HUES48 (cell line): ENCODE data around the gene CCDC159.
"Not testable (repeated sequence)": the region's sequence is repeated elsewhere in the genome, so short reads cannot be mapped to it uniquely, and the experiment has no call there.

Source experiments
- H3K27ac ChIP-seq: one replicate; pipeline ENCODE4 v1.7.0; 2013; ENCODE audit warnings: low read depth, low read length, inconsistent platforms
- H3K27me3 ChIP-seq: 2 replicates; pipeline ENCODE4 v1.6.1; 2013; ENCODE audit warnings: mild to moderate bottlenecking, low read length; ENCODE audit not compliant: control insufficient read depth, insufficient read depth
- H3K36me3 ChIP-seq: 2 replicates; pipeline ENCODE4 v1.6.1; 2013; ENCODE audit warnings: low read length; ENCODE audit not compliant: control insufficient read depth, insufficient read depth
- H3K4me1 ChIP-seq: 2 replicates; pipeline ENCODE4 v1.6.1; 2013; ENCODE audit warnings: mild to moderate bottlenecking, low read length; ENCODE audit not compliant: control insufficient read depth, insufficient read depth
- H3K4me3 ChIP-seq: 2 replicates; pipeline ENCODE4 v1.5.1; 2013; ENCODE audit warnings: mild to moderate bottlenecking, low read depth, low read length
- H3K9ac ChIP-seq: 2 replicates; pipeline ENCODE4 v1.6.1; 2013; ENCODE audit warnings: mild to moderate bottlenecking, low read depth, low read length, moderate library complexity
- H3K9me3 ChIP-seq: 2 replicates; pipeline ENCODE4 v1.6.1; 2013; ENCODE audit warnings: low read length; ENCODE audit not compliant: control insufficient read depth, insufficient read depth

CCDC159 gene

DNA sequence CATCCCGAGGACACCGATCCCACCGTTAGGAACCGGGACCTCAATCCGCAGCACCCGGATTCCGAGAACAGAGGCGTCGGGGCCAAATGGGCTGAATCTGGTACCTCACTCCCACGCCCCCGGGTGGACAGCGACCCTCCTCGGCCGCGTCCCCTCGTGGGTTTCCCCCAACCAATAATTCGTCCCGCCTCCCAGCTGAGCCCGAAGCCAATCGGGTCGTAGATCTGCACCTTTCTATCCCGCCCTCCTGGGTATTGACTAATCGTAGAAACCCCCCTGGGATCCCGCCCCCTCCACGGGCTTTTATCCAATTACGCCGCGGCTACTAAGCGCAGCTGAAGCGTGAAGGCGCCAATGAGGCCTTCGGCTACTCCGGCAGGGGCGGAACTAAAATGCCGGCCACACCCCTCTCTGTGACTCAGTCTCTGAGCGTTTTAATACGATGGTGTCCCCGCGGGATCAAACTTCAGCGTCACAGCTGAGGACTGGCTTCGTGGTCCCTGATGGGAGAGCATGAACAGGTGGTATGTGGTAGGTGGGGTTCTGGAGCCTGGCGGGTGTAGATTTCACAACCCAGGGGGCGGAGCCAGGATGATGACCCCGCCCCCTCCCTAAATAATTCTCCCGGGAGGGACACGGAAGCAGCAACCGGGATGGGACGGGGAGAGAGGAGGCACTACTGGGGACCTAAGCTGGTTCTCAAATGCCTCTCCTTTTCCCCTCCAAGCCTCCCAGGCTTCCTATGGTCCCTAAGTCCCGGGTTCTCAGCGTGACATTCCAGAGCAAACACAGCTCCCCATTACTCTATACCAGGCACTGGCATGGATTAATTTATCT is at the start of gene CCDC159, which contains the start of gene TMEM205:
Gene CCDC159 (plus strand): TSS at position 416 of the 837 bp plus-strand sequence. CDS start 88 bp downstream, at position 504.
Gene TMEM205 (minus strand): TSS at position 165 of the 837 bp plus-strand sequence. CDS start 649 bp downstream, outside the sequence.
- Histone ChIP-seq H3K9ac (peak within 1 kb of the TSS; percentile 67), H3K4me1 (no peaks in the 10 kb centered on the region)

DNA sequence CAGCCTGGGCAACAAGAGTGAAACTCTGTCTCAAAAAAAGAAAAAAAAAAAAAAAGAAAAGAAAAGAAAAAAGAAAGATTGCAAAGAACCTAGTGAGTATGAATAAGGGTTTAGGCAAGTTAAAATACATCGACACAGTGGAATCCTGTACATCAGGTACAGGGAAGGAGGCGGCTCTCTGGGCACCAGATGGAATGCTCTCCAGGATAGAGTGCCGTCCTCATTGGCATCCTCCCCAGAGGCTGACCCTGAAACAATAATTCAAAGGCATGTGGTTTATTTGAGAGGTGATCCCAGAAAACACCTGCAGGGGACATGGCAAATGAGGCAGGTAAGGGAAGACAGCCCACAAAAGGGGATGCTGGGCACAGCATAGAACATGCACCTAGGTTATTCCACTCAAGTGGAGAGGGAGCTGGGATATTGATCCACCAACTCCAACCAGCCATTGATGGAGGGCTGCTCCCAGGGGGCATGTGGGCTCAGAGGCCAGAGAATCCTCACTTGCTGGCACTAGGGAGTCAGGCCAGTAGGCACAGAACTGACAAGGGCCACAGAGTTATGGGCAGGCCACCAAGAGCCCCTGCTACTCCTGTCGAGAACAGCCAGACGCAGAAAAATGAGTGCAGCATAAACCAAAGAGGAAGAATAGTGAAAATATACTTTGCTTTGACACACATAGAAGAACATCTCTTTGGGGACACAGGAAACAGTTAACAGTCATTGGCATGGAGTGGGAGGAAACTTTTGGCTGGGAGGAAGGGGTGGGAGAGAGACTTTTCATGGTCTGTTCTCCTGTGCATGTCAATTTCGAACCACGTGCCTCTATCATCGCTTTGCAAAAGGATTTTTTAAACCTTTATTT is 46.1 kb upstream of the CCDC159 start:
- no peaks in the 10 kb centered on the region for H3K9me3 ChIP-seq
- H3K9ac ChIP-seq, result no peak overlapping the region
- no peaks in the 10 kb centered on the region for H3K4me1 ChIP-seq
- H3K36me3 ChIP-seq, result no peaks in the 10 kb centered on the region
- no peak overlapping the region for H3K27ac ChIP-seq
- H3K27me3 ChIP-seq, result no peaks in the 10 kb centered on the region
- H3K4me3 ChIP-seq, result no peak overlapping the region

More for the DNA sequence above, at the start of gene CCDC159, which contains the start of gene TMEM205:
- H3K27me3 ChIP-seq, result no peaks in the 10 kb centered on the region
- H3K27ac ChIP-seq, result peak within 1 kb of the TSS; percentile 23
- peak within 1 kb of the TSS; percentile 97 for H3K4me3 ChIP-seq
- peaks cover 6% of the 10 kb centered on the region; the same call in 1 of the 2 replicates for H3K36me3 ChIP-seq
- no peaks in the 10 kb centered on the region; the same call in 1 of the 2 replicates for H3K9me3 ChIP-seq

DNA sequence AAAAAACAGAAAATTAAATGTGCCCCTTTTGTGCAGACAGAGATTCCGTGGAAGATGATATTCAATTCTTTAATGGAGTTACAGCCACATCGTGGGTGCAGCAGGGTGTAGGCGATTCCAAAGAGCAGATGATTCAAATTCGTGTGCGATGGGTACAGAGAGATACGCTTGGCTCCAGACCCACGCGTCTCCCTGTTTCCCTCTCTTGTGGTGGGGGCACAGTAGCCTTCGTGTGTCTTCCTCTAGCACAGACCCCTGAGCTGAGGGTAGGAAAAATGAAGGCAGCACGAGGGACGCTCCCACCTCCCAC is 45.6 kb upstream of the CCDC159 start:
- Histone ChIP-seq H3K4me3 (no peak overlapping the region), H3K27me3 (no peaks in the 10 kb centered on the region), H3K9ac (no peak overlapping the region), H3K27ac (no peak overlapping the region), H3K4me1 (no peaks in the 10 kb centered on the region), H3K36me3 (no peaks in the 10 kb centered on the region), H3K9me3 (no peaks in the 10 kb centered on the region)

DNA sequence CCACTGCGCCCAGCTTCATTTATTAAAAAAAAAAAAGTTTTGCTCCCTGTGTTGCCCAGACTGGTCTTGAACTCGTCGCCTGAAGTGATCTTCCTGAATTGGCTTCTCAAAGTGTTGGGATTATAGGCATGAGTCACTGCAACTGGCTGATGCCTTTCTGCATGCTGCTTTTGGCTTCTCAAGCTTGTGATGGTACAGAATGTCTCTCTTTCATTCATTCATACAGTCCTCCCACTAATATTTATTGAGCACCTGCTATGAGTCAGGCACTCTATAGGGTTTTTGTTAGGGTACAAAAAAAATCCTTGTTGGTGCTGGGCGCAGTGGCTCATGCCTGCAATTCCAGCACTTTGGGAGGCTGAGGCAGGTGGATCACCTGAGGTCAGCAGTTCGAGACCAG is 41.4 kb upstream of the CCDC159 start:
- Histone ChIP-seq H3K9me3 (no peaks in the 10 kb centered on the region), H3K4me1 (no peaks in the 10 kb centered on the region), H3K27ac (no peak overlapping the region), H3K4me3 (no peak overlapping the region), H3K9ac (no peak overlapping the region), H3K36me3 (no peaks in the 10 kb centered on the region), H3K27me3 (no peaks in the 10 kb centered on the region)

DNA sequence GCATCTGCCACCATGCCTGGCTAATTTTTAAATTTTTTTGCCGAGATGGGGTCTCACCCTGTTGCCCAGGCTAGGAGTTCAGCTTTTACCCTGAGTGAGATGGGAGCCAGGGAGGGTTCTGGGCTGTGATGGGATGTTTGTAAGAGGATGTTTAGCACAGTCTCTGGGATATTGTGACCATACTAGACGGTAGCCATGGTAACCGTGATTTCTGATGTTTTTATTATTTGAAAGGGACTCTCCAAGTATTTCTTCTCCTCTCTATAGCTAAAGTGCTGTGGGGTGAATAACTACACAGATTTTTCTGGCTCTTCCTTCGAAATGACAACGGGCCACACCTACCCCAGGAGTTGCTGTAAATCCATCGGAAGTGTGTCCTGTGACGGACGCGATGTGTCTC is 40.0 kb upstream of the CCDC159 start:
- Histone ChIP-seq H3K4me3 (no peak overlapping the region), H3K9me3 (no peaks in the 10 kb centered on the region), H3K36me3 (no peaks in the 10 kb centered on the region), H3K4me1 (no peaks in the 10 kb centered on the region), H3K9ac (no peak overlapping the region), H3K27ac (no peak overlapping the region), H3K27me3 (no peaks in the 10 kb centered on the region)

GRCh38 chr19:11320278-11320995 is 25.9 kb upstream of the CCDC159 start:
- not testable (repeated sequence) for H3K27ac ChIP-seq, H3K27me3 ChIP-seq, H3K9ac ChIP-seq, H3K4me3 ChIP-seq, H3K9me3 ChIP-seq, H3K4me1 ChIP-seq, H3K36me3 ChIP-seq

- Histone ChIP-seq H3K9me3 (no peaks in the 10 kb centered on the region), H3K27ac (no peak overlapping the region), H3K4me1 (peaks cover 6% of the 10 kb centered on the region; the same call in 1 of the 2 replicates), H3K27me3 (no peaks in the 10 kb centered on the region), H3K36me3 (no peaks in the 10 kb centered on the region; the same call in 1 of the 2 replicates), H3K9ac (no peak overlapping the region), H3K4me3 (no peak overlapping the region)
These were observed 24.9 kb upstream of the CCDC159 start for GRCh38 chr19:11321191-11322126.

DNA sequence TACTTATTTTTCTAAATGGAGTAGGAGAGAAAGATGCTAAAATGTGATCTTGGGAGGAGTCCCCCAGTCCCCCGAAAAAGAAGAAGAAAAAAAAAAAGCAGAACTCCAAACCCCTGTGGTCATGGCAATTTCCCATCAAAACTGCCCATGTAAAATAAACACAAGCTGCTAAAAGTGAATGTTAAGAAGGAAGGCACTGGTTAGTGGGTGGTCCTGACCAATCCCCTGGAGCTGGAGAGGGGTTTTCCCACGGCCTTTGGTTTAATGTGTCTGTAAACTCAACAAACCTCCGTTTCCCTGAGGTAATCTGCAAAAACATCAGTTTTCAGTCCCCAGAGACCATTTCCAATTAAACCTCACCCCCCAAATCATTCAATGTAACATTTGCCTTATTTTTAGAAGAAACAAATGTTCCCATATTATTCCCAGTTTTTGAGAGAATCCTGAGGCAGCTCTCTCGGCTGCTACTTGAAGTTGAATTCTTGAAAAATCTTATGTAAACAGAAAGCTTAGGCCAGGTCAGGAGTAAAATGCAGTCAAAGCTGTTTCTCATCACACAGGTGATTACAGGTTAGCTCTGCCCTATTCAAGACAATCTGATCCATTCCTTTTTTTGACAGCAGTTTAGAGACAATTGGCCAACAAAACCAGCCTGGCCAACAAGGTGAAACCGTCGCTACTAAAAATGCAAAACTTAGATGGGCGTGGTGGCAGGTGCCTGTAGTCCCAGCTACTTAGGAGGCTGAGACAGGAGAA is 23.9 kb upstream of the CCDC159 start:
- Histone ChIP-seq H3K4me1 (peaks cover 6% of the 10 kb centered on the region; the same call in 1 of the 2 replicates), H3K27ac (peak overlapping the region; percentile 39), H3K9ac (no peak overlapping the region), H3K36me3 (no peaks in the 10 kb centered on the region; the same call in none of the 2 replicates), H3K27me3 (no peaks in the 10 kb centered on the region), H3K9me3 (no peaks in the 10 kb centered on the region), H3K4me3 (no peak overlapping the region)

DNA sequence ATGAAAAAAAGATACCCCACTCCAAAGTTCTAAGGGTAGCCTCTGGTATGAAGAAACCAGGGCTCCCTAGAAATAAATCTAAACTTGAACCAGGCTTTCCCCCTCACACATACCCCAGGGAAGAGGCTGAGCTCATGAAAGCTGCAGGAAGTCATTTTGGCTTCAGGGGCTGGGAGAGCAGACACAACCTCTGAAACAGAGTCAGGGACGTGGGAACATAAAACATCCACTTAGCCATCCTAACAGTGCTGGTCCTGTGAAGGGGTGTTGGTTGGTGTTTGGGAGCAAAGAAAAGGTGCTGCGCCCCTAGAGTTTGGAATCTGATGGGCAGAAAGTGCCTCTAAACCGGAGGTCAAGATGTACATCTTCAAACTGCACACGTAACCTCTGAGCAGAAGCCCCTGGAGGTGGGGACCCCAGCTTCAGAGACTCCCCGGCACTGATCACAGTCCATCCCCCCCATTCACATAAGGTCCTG is 22.7 kb upstream of the CCDC159 start:
- H3K9ac ChIP-seq, result no peak overlapping the region
- H3K27ac ChIP-seq, result no peak overlapping the region
- no peaks in the 10 kb centered on the region for H3K27me3 ChIP-seq
- no peaks in the 10 kb centered on the region; the same call in none of the 2 replicates for H3K36me3 ChIP-seq
- peaks cover 6% of the 10 kb centered on the region; the same call in 1 of the 2 replicates for H3K4me1 ChIP-seq
- no peak overlapping the region for H3K4me3 ChIP-seq
- no peaks in the 10 kb centered on the region for H3K9me3 ChIP-seq
